Activated CD4-positive, alpha-beta T cell treated with anti-CD3 and anti-CD28 coated beads for 36 hours (primary cell): ENCODE measurements around the gene CSF1R. TPM values are rescaled to one million over a fixed set of nuclear protein-coding genes. Genes with fewer than 3 reads are reported as not detected.
A peak's percentile ranks its signal among the peaks of the same experiment; 100 is the strongest.
"Not testable (repeated sequence)": the region's sequence is repeated elsewhere in the genome, so short reads cannot be mapped to it uniquely, and the experiment has no call there.

Experiments used
- ATAC-seq: fragments of 200-7000 bp; cut with Tn5 transposase; one replicate; pipeline ENCODE4 v1.10.0; 2021; ENCODE audit warnings: mild to moderate bottlenecking, moderate library complexity
- CTCF ChIA-PET: fragments of 350-600 bp; sonication (Branson Sonifier 250); formaldehyde crosslinking; loops from one replicate; lab custom pipeline; 2021; ENCODE audit warnings: antibody characterized with exemption; lab: Charles Lee
- POLR2A ChIA-PET: fragments of 350-600 bp; sonication (Branson Sonifier 250); formaldehyde crosslinking; loops from one replicate; lab custom pipeline; 2021; ENCODE audit warnings: antibody characterized with exemption, inconsistent platforms; lab: Charles Lee
- DNase-seq: peaks from one replicate; pipeline ENCODE4 v3.0.0-alpha.2; 2020
- H3K27ac Mint-ChIP-seq: one replicate; pipeline ENCODE4 v1.8.0; 2021; ENCODE audit warnings: mixed read lengths
- H3K27me3 Mint-ChIP-seq: one replicate; pipeline ENCODE4 v1.8.0; 2021; ENCODE audit warnings: mixed read lengths
- H3K36me3 Mint-ChIP-seq: one replicate; pipeline ENCODE4 v1.8.0; 2021; ENCODE audit warnings: low read depth, mixed read lengths
- H3K4me1 Mint-ChIP-seq: one replicate; pipeline ENCODE4 v1.8.0; 2021; ENCODE audit warnings: mixed read lengths
- H3K4me3 Mint-ChIP-seq: one replicate; pipeline ENCODE4 v1.8.0; 2021; ENCODE audit warnings: mild to moderate bottlenecking, moderate library complexity, mixed read lengths
- H3K9me3 Mint-ChIP-seq: one replicate; pipeline ENCODE4 v1.8.0; 2021; ENCODE audit warnings: low read depth, mixed read lengths
- intact Hi-C, 2 experiments: fragments of 100-400 bp; cut with DNase I in 1 of 2; cut with micrococcal nuclease in 1 of 2; formaldehyde crosslinking; loops; one replicate each; pipeline versions ENCODE4 v1.14.2 to v1.15.1; 2022 to 2024; cut with DNase I, micrococcal nuclease
- total RNA-seq, 2 experiments: library from RNA; stranded (reverse); gene quantifications; one replicate each; pipeline ENCODE4 v1.2.3, GENCODE V29; 2021

The CSF1R gene
- total RNA-seq, 2 experiments from 2014 or later, result 0.41 to 0.76 TPM

DNA sequence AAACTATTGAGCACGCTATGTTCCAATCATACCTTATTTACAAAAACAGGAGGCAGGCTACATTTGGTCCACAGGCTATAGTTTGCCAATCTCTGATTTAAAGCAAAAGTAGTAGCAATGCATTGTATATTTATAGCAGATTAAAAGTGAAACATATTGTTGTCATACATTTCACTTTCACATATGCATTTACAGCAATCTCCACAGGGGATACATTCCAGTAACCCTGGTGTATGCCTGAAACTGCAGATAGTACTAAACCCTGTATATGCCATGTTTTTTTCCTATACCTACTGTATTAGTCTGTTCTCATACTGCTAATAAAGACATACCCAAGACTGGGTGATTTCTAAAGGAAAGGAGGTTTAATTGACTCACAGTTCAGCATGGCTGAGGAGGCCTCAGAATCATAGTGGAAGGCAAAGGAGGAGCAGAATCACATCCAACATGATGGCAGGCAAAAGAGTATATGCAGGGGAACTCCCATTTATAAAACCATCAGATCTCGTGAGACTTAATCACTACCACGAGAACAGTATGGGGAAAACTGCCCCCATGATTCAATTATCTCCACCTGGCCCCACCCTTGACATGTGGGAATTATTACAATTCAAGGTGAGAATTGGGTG, 5.9 kb upstream of the CSF1R start:
- ChIA-PET POLR2A (no interaction called here), CTCF (no interaction called here)
- peak; percentile 95 for ATAC-seq
- Mint-ChIP-seq H3K36me3 (no peaks in the 10 kb centered on the region), H3K4me3 (no peak overlapping the region), H3K4me1 (peaks cover 12% of the 10 kb centered on the region), H3K27me3 (peaks cover 33% of the 10 kb centered on the region), H3K9me3 (no peaks in the 10 kb centered on the region), H3K27ac (no peak overlapping the region)
- DNase-seq, result no peak
- intact Hi-C loops, result no loop called here

GRCh38 chr5:150085191-150085912, 1.0 kb downstream of the CSF1R start:
- Mint-ChIP-seq H3K27ac (no peak overlapping the region), H3K27me3 (peaks cover 50% of the 10 kb centered on the region), H3K4me3 (no peak overlapping the region), H3K36me3 (no peaks in the 10 kb centered on the region), H3K4me1 (peaks cover 5% of the 10 kb centered on the region), H3K9me3 (no peaks in the 10 kb centered on the region)
- ChIA-PET POLR2A (no interaction called here), CTCF (interaction anchor here (0.6 kb wide), 1 partner anchor 235 kb away, joined by 3 read pairs; no protein-coding TSS in a partner anchor)
- DNase-seq (no peak), ATAC-seq (no peak)
- intact Hi-C loops, result no loop called here

DNA sequence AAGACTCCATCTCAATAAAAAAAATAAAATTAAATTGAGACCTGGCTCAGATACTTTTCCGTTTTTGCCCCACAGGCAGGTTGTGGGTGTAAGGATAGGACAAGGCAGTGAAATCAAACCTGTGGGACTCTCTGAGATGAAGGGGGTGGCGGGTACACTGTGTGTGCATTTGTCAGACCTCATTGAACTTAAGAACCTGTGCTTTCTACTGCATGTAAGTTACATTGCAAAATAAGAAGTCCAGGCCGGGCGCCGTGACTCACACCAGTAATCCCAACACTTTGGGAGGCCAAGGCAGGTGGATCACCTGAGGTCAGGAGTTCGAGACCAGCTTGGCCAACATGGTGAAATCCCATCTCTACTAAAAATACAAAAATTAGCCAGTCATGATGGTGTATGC, 1.6 kb downstream of the CSF1R start:
- H3K4me1 Mint-ChIP-seq, H3K36me3 Mint-ChIP-seq, H3K27ac Mint-ChIP-seq, intact Hi-C loops, H3K4me3 Mint-ChIP-seq, ATAC-seq, POLR2A ChIA-PET, DNase-seq, H3K9me3 Mint-ChIP-seq: not testable (repeated sequence)
- peaks cover 47% of the 10 kb centered on the region for H3K27me3 Mint-ChIP-seq
- CTCF ChIA-PET, result interaction anchor here (0.6 kb wide), 1 partner anchor 234 kb away, joined by 3 read pairs; no protein-coding TSS in a partner anchor

- H3K27me3 Mint-ChIP-seq, result peaks cover 35% of the 10 kb centered on the region
- H3K4me3 Mint-ChIP-seq, result no peak overlapping the region
- CTCF ChIA-PET, result no interaction called here
- no peak overlapping the region for H3K27ac Mint-ChIP-seq
- POLR2A ChIA-PET, result no interaction called here
- intact Hi-C loops, result no loop called here
- H3K36me3 Mint-ChIP-seq, result no peaks in the 10 kb centered on the region
- H3K9me3 Mint-ChIP-seq, result no peaks in the 10 kb centered on the region
- no peak for ATAC-seq
- DNase-seq, result no peak
- peaks cover 5% of the 10 kb centered on the region for H3K4me1 Mint-ChIP-seq
Measured at GRCh38 chr5:150082889-150083288, 3.5 kb downstream of the CSF1R start.

- H3K4me1 Mint-ChIP-seq, result peaks cover 5% of the 10 kb centered on the region
- H3K9me3 Mint-ChIP-seq, result no peaks in the 10 kb centered on the region
- H3K27ac Mint-ChIP-seq, result no peak overlapping the region
- DNase-seq (no peak), ATAC-seq (no peak)
- CTCF ChIA-PET, result no interaction called here
- peaks cover 31% of the 10 kb centered on the region for H3K27me3 Mint-ChIP-seq
- H3K36me3 Mint-ChIP-seq, result no peaks in the 10 kb centered on the region
- POLR2A ChIA-PET, result no interaction called here
- intact Hi-C loops, result no loop called here
- no peak overlapping the region for H3K4me3 Mint-ChIP-seq
Measured at GRCh38 chr5:150082374-150082773, 4.0 kb downstream of the CSF1R start.

DNA sequence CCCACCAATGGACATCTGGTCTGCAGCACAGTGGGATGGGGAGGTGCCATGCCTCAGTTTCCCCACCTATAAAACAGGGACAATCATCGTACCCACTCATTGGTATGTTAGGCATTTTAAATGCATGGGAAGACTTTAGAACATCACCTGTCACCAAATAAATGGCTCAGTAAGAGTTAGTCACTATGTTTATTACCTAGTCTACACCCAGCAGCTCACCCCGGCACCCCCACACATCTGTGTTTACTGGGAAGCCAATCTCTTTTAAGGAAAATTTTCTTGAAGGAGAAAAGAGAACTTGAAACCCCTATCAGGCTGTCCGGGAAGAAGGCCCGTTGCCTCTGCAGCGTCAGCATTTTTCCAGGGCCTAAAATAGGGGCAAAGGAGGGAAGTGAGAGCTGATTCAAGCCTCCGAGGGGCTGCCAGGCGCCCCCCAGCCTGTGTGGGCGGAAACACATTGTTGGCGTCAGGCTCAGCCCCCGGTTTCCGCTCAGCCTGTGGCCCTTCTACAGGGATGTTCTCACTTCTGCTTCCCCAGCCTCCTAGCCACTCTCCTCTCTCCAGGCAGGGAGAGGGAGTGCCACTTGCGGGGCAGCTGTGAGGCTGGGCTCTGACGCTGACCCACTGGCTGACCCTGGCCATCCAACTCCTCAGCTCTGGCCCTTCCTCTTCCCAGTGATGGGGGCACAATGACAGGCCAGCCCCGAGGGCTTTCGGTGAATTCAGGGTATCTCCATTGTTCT, 4.6 kb downstream of the CSF1R start:
- ChIA-PET CTCF (no interaction called here), POLR2A (interaction anchor here (0.6 kb wide), 1 partner anchor 53 kb away, joined by 3 read pairs; no protein-coding TSS in a partner anchor)
- no peak for DNase-seq
- intact Hi-C loops, result no loop called here
- Mint-ChIP-seq H3K27ac (no peak overlapping the region), H3K4me1 (peaks cover 5% of the 10 kb centered on the region), H3K9me3 (no peaks in the 10 kb centered on the region), H3K36me3 (no peaks in the 10 kb centered on the region), H3K27me3 (peaks cover 29% of the 10 kb centered on the region), H3K4me3 (no peak overlapping the region)
- ATAC-seq, result no peak

DNA sequence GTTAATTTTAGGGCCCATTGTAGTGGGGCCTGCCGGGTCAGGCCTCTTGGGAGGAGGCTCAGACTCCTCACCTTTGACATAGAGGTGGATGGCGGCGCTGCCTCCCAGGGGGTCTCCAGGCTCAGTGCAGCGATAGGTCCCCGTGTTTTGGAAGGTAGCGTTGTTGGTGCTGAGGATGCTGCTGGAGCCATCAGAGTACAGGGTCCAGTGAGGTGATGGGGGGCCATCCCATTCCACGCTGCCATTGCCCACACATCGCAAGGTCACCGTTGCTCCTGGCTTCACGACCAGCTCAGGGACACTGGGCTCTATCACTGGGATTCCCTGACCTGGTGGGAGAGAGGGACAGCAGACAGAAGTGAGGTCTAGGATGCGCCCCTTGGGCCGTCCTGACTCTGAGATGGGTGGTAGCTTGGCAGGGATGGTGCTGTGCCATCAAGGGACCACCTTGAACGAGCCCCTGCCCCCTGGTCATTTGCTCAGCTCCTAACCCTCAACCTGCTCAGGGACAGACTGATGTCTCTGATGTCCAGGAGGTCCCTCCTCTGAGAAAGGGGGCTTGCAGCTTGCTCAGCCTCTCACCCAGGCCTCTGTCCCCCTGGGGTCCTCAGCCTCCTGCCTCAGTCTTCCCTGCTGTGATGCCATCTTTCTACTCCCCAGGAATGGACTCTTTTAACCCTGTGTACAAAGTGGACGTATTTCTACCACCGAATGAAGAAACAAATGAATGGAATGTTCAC, 5.5 kb downstream of the CSF1R start:
- peaks cover 5% of the 10 kb centered on the region for H3K4me1 Mint-ChIP-seq
- ATAC-seq (no peak), DNase-seq (no peak)
- ChIA-PET POLR2A (interaction anchor here (0.6 kb wide), 1 partner anchor 52 kb away, joined by 3 read pairs; no protein-coding TSS in a partner anchor), CTCF (interaction anchor here (0.6 kb wide), 1 partner anchor 120 kb away, joined by 3 read pairs; the partner anchor contains the start of gene SLC26A2)
- peaks cover 27% of the 10 kb centered on the region for H3K27me3 Mint-ChIP-seq
- H3K9me3 Mint-ChIP-seq, result no peaks in the 10 kb centered on the region
- intact Hi-C loops, result no loop called here
- no peak overlapping the region for H3K27ac Mint-ChIP-seq
- H3K36me3 Mint-ChIP-seq, result no peaks in the 10 kb centered on the region
- no peak overlapping the region for H3K4me3 Mint-ChIP-seq

DNA sequence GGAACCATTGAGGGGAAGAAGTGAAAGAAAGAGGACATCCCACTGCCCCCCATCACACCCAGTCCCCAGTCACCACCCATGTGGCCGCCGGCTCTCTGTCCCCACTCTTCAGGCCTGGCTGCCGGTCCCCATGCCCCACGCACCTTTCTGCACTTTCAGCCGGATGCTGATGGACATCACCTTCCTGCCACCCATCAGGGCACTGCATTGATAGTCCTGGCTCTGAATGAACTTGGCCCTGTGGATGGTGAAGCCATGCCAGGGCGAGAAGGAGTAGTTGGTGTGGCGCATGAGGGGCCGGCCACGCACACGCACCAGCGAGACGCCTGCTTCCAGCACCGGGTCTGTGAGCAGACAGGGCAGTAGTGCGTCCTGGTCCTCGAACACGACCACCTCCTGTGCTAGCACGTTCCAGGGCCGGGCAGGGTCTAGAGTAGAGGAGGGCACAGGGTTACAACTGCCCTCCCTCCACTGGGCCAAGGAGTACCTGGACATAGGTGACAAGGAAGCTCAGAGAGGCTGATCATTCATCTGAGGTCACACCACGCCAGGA, 6.4 kb downstream of the CSF1R start:
- Mint-ChIP-seq H3K27ac (no peak overlapping the region), H3K36me3 (no peaks in the 10 kb centered on the region), H3K4me3 (no peak overlapping the region), H3K27me3 (peaks cover 21% of the 10 kb centered on the region), H3K9me3 (no peaks in the 10 kb centered on the region), H3K4me1 (peaks cover 5% of the 10 kb centered on the region)
- no peak for ATAC-seq
- POLR2A ChIA-PET, result no interaction called here
- intact Hi-C loops, result no loop called here
- no peak for DNase-seq
- CTCF ChIA-PET, result interaction anchor here (0.6 kb wide), 1 partner anchor 119 kb away, joined by 3 read pairs; the partner anchor contains the start of gene SLC26A2

- CTCF ChIA-PET, result interaction anchor here (1.2 kb wide), 1 partner anchor 8 kb away, joined by 3 read pairs; no protein-coding TSS in a partner anchor
- DNase-seq (no peak), ATAC-seq (no peak)
- Mint-ChIP-seq H3K27ac (no peak overlapping the region), H3K36me3 (no peaks in the 10 kb centered on the region), H3K9me3 (no peaks in the 10 kb centered on the region), H3K4me3 (no peak overlapping the region), H3K27me3 (peaks cover 21% of the 10 kb centered on the region), H3K4me1 (peaks cover 5% of the 10 kb centered on the region)
- POLR2A ChIA-PET, result no interaction called here
- intact Hi-C loops, result no loop called here
Measured at GRCh38 chr5:150078802-150079689, 7.3 kb downstream of the CSF1R start.
